ENCODE data around the gene NMUR1.
A peak's percentile ranks its signal among the peaks of the same experiment; 100 is the strongest.

Gene NMUR1

GRCh38 chr2:231514951-231515297 is 15.3 kb downstream of the NMUR1 start:
- TF ChIP-seq CTCF (conservative IDR thresholded peaks at IDR 0.05; ENCODE audit: low read length), result no peak
- DNase-seq (ENCODE audit: low read depth), result no peak
- peak overlapping the region; percentile 84 for H3K4me3 ChIP-seq (ENCODE audit: low read length)

GRCh38 chr2:231514225-231514950 is 15.9 kb downstream of the NMUR1 start:
- H3K4me3 ChIP-seq (ENCODE audit: low read length), result peak overlapping the region; percentile 84
- no peak for TF ChIP-seq CTCF (conservative IDR thresholded peaks at IDR 0.05; ENCODE audit: low read length)
- DNase-seq (ENCODE audit: low read depth), result peak; percentile 96

GRCh38 chr2:231513746-231514224 is 16.5 kb downstream of the NMUR1 start:
- no peak for TF ChIP-seq CTCF (conservative IDR thresholded peaks at IDR 0.05; ENCODE audit: low read length)
- peak overlapping the region; percentile 72 for H3K4me3 ChIP-seq (ENCODE audit: low read length)
- DNase-seq (ENCODE audit: low read depth), result no peak

- no peak for DNase-seq (ENCODE audit: low read depth)
- TF ChIP-seq CTCF (conservative IDR thresholded peaks at IDR 0.05; ENCODE audit: low read length), result no peak
Observed at GRCh38 chr2:231512222-231512621, 18.0 kb downstream of the NMUR1 start.

GRCh38 chr2:231503766-231504165 is 26.5 kb downstream of the NMUR1 start:
- H3K4me3 ChIP-seq (ENCODE audit: low read length), result no peak overlapping the region
- no peak for DNase-seq (ENCODE audit: low read depth)
- no peak for TF ChIP-seq CTCF (conservative IDR thresholded peaks at IDR 0.05; ENCODE audit: low read length)

More at GRCh38 chr2:231512222-231512621, 18.0 kb downstream of the NMUR1 start:
- no peak overlapping the region for H3K4me3 ChIP-seq (ENCODE audit: low read length)

GRCh38 chr2:231502596-231502995 is 27.6 kb downstream of the NMUR1 start:
- TF ChIP-seq CTCF (conservative IDR thresholded peaks at IDR 0.05; ENCODE audit: low read length), result no peak
- H3K4me3 ChIP-seq (ENCODE audit: low read length), result no peak overlapping the region

GRCh38 chr2:231497651-231498050 is 32.6 kb downstream of the NMUR1 start:
- TF ChIP-seq CTCF (conservative IDR thresholded peaks at IDR 0.05; ENCODE audit: low read length), result no peak
- H3K4me3 ChIP-seq (ENCODE audit: low read length), result no peak overlapping the region
- no peak for DNase-seq (ENCODE audit: low read depth)

More at GRCh38 chr2:231502596-231502995, 27.6 kb downstream of the NMUR1 start:
- DNase-seq (ENCODE audit: low read depth), result no peak
